HepG2 (cell line): ENCODE results near the gene RAB6B. TPM values are rescaled to one million over a fixed set of nuclear protein-coding genes. Genes with fewer than 3 reads are reported as not detected.

Experiments
- ATAC-seq: fragments of 200-7000 bp; cut with Tn5 transposase; 3 replicates; pipeline ENCODE4 v1.9.1; 2020; ENCODE audit warnings: mild to moderate bottlenecking, moderate library complexity
- BruUV-seq: library from RNA; stranded (reverse); fragments of 400-500 nt; replicated peaks from 2 replicates; lab custom pipeline; 2021; lab: Mats Ljungman, UMichigan
- CTCF ChIA-PET: fragments of 300-600 bp; formaldehyde crosslinking; extraction: SDS; loops from one replicate; lab custom pipeline; 2021; ENCODE audit warnings: low total read pairs, inconsistent platforms, low intra/inter-chr PET ratio; lab: Yijun Ruan, JAX
- POLR2A ChIA-PET: fragments of 350-600 bp; sonication (Branson Sonifier 250); formaldehyde crosslinking; loops from one replicate; lab custom pipeline; 2020; ENCODE audit warnings: antibody characterized with exemption, inconsistent platforms; lab: Yijun Ruan, JAX
- DNase-seq: peaks from one replicate; pipeline ENCODE4 v3.0.0-alpha.2; 2015; ENCODE audit warnings: low spot score
- FAIRE-seq: peaks from 3 replicates; lab custom pipeline; 2011; peaks lifted over from hg19 to GRCh38; lab: Jason Lieb, UNC
- H2AFZ ChIP-seq: one replicate; pipeline ENCODE4 v1.6.1; 2011; ENCODE audit warnings: low read length, inconsistent platforms
- H3K27ac ChIP-seq: fragments of 300-600 bp; 3 replicates; pipeline ENCODE4 v1.8.0; 2011; ENCODE audit warnings: mixed run types, mild to moderate bottlenecking, mixed read lengths, low read length, inconsistent platforms; ENCODE audit not compliant: insufficient read depth; ENCODE audit errors: extremely low read length
- H3K27me3 ChIP-seq, 2 experiments: fragments of 200-600 bp in 1 of 2; 2 replicates in 1 of 2; 3 replicates in 1 of 2; pipeline versions ENCODE4 v1.6.0 to v1.8.0; 2011; ENCODE audit warnings: low read length in 2 of 2, mild to moderate bottlenecking in 2 of 2, moderate library complexity in 2 of 2, inconsistent platforms in 1 of 2; ENCODE audit not compliant: insufficient read depth in 2 of 2, control insufficient read depth in 1 of 2
- H3K36me3 ChIP-seq, 2 experiments: fragments of 200-600 bp in 1 of 2; replicated peaks in 1 of 2; 2 replicates in 1 of 2; 3 replicates in 1 of 2; pipeline versions ENCODE4 v1.5.1 to v1.8.0; 2011; ENCODE audit warnings: low read length in 2 of 2, inconsistent platforms in 1 of 2; ENCODE audit not compliant: insufficient read depth in 2 of 2, control insufficient read depth in 1 of 2
- H3K4me1 ChIP-seq: 2 replicates; pipeline ENCODE4 v1.5.1; 2012; ENCODE audit warnings: low read length, inconsistent platforms; ENCODE audit not compliant: insufficient read depth
- H3K4me2 ChIP-seq: 2 replicates; pipeline ENCODE4 v1.6.0; 2011; ENCODE audit warnings: low read depth, low read length, inconsistent platforms
- H3K4me3 ChIP-seq, 3 experiments: fragments of 200-600 bp in 1 of 3; sonication (generic), shearing (Covaris generic) in 1 of 3; replicated peaks in 1 of 3; 2 replicates each; pipeline ENCODE4 v1.5.1; 2011 to 2016; ENCODE audit warnings: low read length in 3 of 3, inconsistent platforms in 2 of 3, low read depth in 2 of 3, mild to moderate bottlenecking in 2 of 3, control low read depth in 1 of 3, mixed read lengths in 1 of 3; ENCODE audit not compliant: insufficient read depth in 1 of 3
- H3K79me2 ChIP-seq: one replicate; pipeline ENCODE4 v1.6.1; 2011; ENCODE audit warnings: low read length, inconsistent platforms; ENCODE audit not compliant: insufficient read depth
- H3K9ac ChIP-seq: 2 replicates; pipeline ENCODE4 v1.6.0; 2011; ENCODE audit warnings: mild to moderate bottlenecking, low read depth, low read length, inconsistent platforms; ENCODE audit not compliant: insufficient read depth
- H3K9me3 ChIP-seq: 2 replicates; pipeline ENCODE4 v1.5.1; 2012; ENCODE audit warnings: mild to moderate bottlenecking, low read length
- H4K20me1 ChIP-seq: 2 replicates; pipeline ENCODE4 v1.6.0; 2011; ENCODE audit warnings: inconsistent platforms, mild to moderate bottlenecking, low read length, moderate library complexity; ENCODE audit not compliant: insufficient read depth
- ATF3 ChIP-seq: sonication (generic); formaldehyde crosslinking; IDR thresholded peaks from 2 replicates; pipeline ENCODE4 v1.4.0; 2020; ENCODE audit warnings: missing genetic modification reagents
- GATA4 ChIP-seq: sonication (generic); IDR thresholded peaks from 2 replicates; pipeline ENCODE4 v1.6.1; 2016; ENCODE audit warnings: antibody characterized with exemption, low read depth, borderline replicate concordance
- HNF4G ChIP-seq, 2 experiments: sonication (generic) in 1 of 2; formaldehyde crosslinking in 1 of 2; IDR thresholded peaks; 2 replicates each; pipeline versions ENCODE4 v1.4.0 to v1.6.1; 2011 to 2020; ENCODE audit warnings: borderline replicate concordance in 2 of 2, low read depth in 2 of 2, mild to moderate bottlenecking in 2 of 2, low read length in 1 of 2, missing genetic modification reagents in 1 of 2, moderate library complexity in 1 of 2
- HOXA9 ChIP-seq: sonication (generic); formaldehyde crosslinking; IDR thresholded peaks from 2 replicates; pipeline ENCODE4 v1.8.1; 2022; ENCODE audit warnings: missing genetic modification reagents, mild to moderate bottlenecking, moderate library complexity, borderline replicate concordance
- NFE2 ChIP-seq: sonication (generic); formaldehyde crosslinking; IDR thresholded peaks from 2 replicates; pipeline ENCODE4 v1.4.0; 2020; ENCODE audit warnings: missing genetic modification reagents
- NFKB2 ChIP-seq: sonication (generic); formaldehyde crosslinking; IDR thresholded peaks from 2 replicates; pipeline ENCODE4 v1.4.0; 2020; ENCODE audit warnings: missing genetic modification reagents, borderline replicate concordance
- PAX8 ChIP-seq: sonication (generic); formaldehyde crosslinking; IDR thresholded peaks from 2 replicates; pipeline ENCODE4 v1.8.0; 2022; ENCODE audit warnings: mild to moderate bottlenecking, missing genetic modification reagents, borderline replicate concordance
- TAF1 ChIP-seq: sonication (generic); formaldehyde crosslinking; IDR thresholded peaks from 2 replicates; pipeline ENCODE4 v1.4.0; 2020; ENCODE audit warnings: missing genetic modification reagents
- ZNF292 ChIP-seq: sonication (generic); formaldehyde crosslinking; IDR thresholded peaks from 2 replicates; pipeline ENCODE4 v1.8.1; 2022; ENCODE audit warnings: mild to moderate bottlenecking, low read depth, missing genetic modification reagents, borderline replicate concordance
- ZNF354B ChIP-seq: sonication (generic); formaldehyde crosslinking; IDR thresholded peaks from 2 replicates; pipeline ENCODE4 v1.8.0; 2022; ENCODE audit warnings: mild to moderate bottlenecking, missing genetic modification reagents
- ZNF710 ChIP-seq: sonication (generic); formaldehyde crosslinking; IDR thresholded peaks from 2 replicates; pipeline ENCODE4 v1.5.0; 2020; ENCODE audit warnings: mild to moderate bottlenecking, missing genetic modification reagents, borderline replicate concordance
- ZUFSP ChIP-seq: sonication (generic); formaldehyde crosslinking; IDR thresholded peaks from 2 replicates; pipeline ENCODE4 v1.9.0; 2021; ENCODE audit warnings: missing genetic modification reagents, mild to moderate bottlenecking, borderline replicate concordance
- WGBS: methylation state at CpG from one replicate; pipeline ENCODE4 v1.1.6; 2017; ENCODE audit warnings: low lambda C conversion rate; 5-methylcytosine and 5-hydroxymethylcytosine counted together
- in situ Hi-C: cut with HindIII; loops from 2 replicates; pipeline ENCODE4 v1.10.0; 2017; ENCODE audit warnings: low pct_unique_long_range_greater_than_20kb; ENCODE audit not compliant: extremely low pct_ligation_motif_present
- intact Hi-C: fragments of 100-400 bp; cut with micrococcal nuclease; formaldehyde crosslinking; loops from one replicate; pipeline ENCODE4 v1.10.0; 2022; ENCODE audit not compliant: unreplicated experiment
- polyA plus RNA-seq, 8 experiments: library from polyadenylated mRNA; depleted of rRNA in 3 of 8; stranded (reverse) in 7 of 8; unstranded in 1 of 8; fragments of >200 nt; fragmentation: Illumina TruSeq in 4 of 8; extraction: Trizol in 4 of 8; gene quantifications; 2 replicates each; pipeline versions ENCODE4 v1.2.1 to v1.2.3, GENCODE V29; 2011 to 2016; ENCODE audit warnings: low read depth in 4 of 8, missing spikeins in 1 of 8, mixed read lengths in 1 of 8; ENCODE audit not compliant: insufficient read depth in 1 of 8
- total RNA-seq, 5 experiments: library from RNA; depleted of rRNA; stranded (reverse); fragments of >200 nt; fragmentation: Illumina TruSeq; extraction: Trizol; gene quantifications; 2 replicates each; pipeline ENCODE4 v1.2.3, GENCODE V29; 2016; ENCODE audit warnings: low read depth in 1 of 5
- TF ChIP-seq, protein P1 (sequence below): sonication (generic); formaldehyde crosslinking; IDR thresholded peaks from 2 replicates; pipeline ENCODE4 v1.8.0; 2022; ENCODE audit warnings: mild to moderate bottlenecking, missing genetic modification reagents; ENCODE audit not compliant: insufficient replicate concordance
- TF ChIP-seq, protein P2 (sequence below): sonication (generic); formaldehyde crosslinking; IDR thresholded peaks from 2 replicates; pipeline ENCODE4 v1.5.0; 2020; ENCODE audit warnings: mild to moderate bottlenecking, missing genetic modification reagents

RAB6B gene
- total and polyA plus RNA-seq, 2 of the 13 experiments (the other 11 are each of a cell fraction or from before 2014, with no cell fraction given) = 0.16 TPM; not detected in 1

DNA sequence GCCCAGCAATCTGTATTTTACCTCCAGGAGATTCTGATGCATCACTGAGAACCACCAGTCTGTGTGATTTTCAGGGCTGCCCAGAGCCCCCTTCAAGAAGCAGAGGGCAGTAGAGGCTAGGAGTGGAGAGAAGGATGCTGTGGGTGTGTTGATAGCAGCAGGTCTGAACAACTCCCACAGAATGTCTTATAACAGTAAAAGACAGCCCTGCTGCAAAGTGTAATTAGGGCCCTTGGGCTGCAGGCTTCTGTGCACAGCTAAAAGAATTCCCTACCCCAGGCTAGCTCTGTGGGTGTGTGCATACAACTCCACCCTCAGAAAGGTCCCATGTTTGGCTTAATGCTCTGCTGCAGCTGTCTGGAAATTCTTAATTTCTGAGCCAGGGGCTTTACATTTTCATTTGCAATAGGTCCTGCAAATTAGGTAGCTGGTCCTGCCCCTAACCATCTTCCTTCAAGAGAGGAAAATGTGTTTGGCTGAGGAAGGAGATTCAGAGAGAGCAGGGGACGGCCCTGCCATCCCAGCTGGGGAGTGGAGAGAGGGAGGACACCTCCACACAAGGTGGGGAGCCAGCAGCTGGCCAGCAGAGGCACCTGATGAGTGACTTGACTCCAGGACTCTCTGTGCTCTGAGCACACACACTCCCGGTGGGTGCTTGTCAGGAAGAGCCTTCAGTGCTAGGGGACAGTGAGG lies 43.2 kb upstream of the RAB6B start:
- CTCF ChIA-PET = no interaction called here
- FAIRE-seq = no peak
- DNase-seq = no peak
- Histone ChIP-seq H3K4me2 (no peak overlapping the region), H3K4me1 (no peaks in the 10 kb centered on the region), H3K9ac (no peak overlapping the region), H3K27me3 (peaks cover 4 to 28% of the 10 kb centered on the region in 2 experiments; a peak in 3 of 5 replicates), H4K20me1 (no peaks in the 10 kb centered on the region), H3K9me3 (no peaks in the 10 kb centered on the region), H3K27ac (no peak overlapping the region), H3K4me3 (no peak overlapping the region), H3K79me2 (no peaks in the 10 kb centered on the region), H3K36me3 (no peaks in the 10 kb centered on the region), H2AFZ (no peak overlapping the region)
- BruUV-seq = no TSS peak
- POLR2A ChIA-PET = no interaction called here
- ATAC-seq = no peak
- in situ Hi-C loops = loop anchor here (10.0 kb wide), 1 partner anchor 106 kb away; no protein-coding TSS in a partner anchor
- intact Hi-C loops = no loop called here
- 0% methylated on average over 1 of the region's 2 CpGs for WGBS
- TF ChIP-seq NFE2 (CRISPR knock-in tag) (no peak), PAX8 (CRISPR knock-in tag) (no peak), NFKB2 (CRISPR knock-in tag) (no peak), ATF3 (no peak), HNF4G (IDR thresholded peaks at IDR 0.05; ENCODE audit: borderline replicate concordance, low read depth, low read length) (no peak), HNF4G (CRISPR knock-in tag; IDR thresholded peaks at IDR 0.05; ENCODE audit: borderline replicate concordance, low read depth) (no peak), ZNF710 (CRISPR knock-in tag) (no peak), ZUFSP (no peak), ZNF354B (CRISPR knock-in tag) (no peak), TAF1 (no peak), HOXA9 (CRISPR knock-in tag) (no peak), GATA4 (no peak), ZNF292 (CRISPR knock-in tag) (no peak)
- TF ChIP-seq, protein P1, sequence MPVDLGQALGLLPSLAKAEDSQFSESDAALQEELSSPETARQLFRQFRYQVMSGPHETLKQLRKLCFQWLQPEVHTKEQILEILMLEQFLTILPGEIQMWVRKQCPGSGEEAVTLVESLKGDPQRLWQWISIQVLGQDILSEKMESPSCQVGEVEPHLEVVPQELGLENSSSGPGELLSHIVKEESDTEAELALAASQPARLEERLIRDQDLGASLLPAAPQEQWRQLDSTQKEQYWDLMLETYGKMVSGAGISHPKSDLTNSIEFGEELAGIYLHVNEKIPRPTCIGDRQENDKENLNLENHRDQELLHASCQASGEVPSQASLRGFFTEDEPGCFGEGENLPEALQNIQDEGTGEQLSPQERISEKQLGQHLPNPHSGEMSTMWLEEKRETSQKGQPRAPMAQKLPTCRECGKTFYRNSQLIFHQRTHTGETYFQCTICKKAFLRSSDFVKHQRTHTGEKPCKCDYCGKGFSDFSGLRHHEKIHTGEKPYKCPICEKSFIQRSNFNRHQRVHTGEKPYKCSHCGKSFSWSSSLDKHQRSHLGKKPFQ (CRISPR knock-in tag) = no peak
- TF ChIP-seq, protein P2, sequence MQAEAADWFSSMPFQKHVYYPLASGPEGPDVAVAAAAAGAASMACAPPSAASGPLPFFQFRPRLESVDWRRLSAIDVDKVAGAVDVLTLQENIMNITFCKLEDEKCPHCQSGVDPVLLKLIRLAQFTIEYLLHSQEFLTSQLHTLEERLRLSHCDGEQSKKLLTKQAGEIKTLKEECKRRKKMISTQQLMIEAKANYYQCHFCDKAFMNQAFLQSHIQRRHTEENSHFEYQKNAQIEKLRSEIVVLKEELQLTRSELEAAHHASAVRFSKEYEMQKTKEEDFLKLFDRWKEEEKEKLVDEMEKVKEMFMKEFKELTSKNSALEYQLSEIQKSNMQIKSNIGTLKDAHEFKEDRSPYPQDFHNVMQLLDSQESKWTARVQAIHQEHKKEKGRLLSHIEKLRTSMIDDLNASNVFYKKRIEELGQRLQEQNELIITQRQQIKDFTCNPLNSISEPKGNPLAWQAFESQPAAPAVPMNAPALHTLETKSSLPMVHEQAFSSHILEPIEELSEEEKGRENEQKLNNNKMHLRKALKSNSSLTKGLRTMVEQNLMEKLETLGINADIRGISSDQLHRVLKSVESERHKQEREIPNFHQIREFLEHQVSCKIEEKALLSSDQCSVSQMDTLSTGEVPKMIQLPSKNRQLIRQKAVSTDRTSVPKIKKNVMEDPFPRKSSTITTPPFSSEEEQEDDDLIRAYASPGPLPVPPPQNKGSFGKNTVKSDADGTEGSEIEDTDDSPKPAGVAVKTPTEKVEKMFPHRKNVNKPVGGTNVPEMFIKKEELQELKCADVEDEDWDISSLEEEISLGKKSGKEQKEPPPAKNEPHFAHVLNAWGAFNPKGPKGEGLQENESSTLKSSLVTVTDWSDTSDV (CRISPR knock-in tag) = no peak
